ENCODE data around the gene IWS1. TPM values are rescaled to one million over a fixed set of nuclear protein-coding genes. Genes with fewer than 3 reads are reported as not detected.

The IWS1 gene
- total RNA-seq, 1 experiment from 2014 or later = 56.8 TPM

DNA sequence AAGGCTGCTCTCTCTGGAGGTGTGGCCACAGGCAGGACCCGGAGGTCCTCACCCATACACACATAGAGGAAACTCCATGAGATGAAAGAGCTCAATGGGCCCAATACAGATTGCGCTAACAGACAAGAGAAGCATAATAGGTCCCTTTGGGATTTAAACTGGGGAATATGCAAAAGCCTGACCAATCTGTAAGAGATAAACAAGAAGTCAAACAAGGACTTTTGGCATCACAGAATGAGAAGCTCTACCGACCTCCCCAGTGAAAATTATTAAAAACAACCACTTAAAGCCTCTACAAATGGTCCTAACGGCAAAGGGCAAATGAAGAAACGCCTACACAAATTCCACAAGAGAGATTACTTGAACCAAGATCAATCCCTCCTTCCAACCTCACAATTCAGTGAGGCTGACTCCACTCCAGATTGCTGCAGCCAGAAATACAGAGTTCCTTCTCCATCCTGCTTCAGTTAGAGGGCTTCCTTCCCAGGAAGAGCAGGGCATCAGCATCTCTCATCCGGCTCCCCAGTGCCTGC, 10.8 kb downstream of the IWS1 start:
- ChIA-PET POLR2A (interaction anchor here (0.6 to 5.9 kb wide), 2 partner anchors 11 to 29 kb away, joined by 4 to 27 read pairs; partner anchors contain the start of gene IWS1), CTCF (interaction anchor here (0.7 to 1.2 kb wide), 2 partner anchors 9 to 10 kb away, joined by 4 read pairs; no protein-coding TSS in a partner anchor)
- intact Hi-C loops (cut with micrococcal nuclease) = no loop called here
- Mint-ChIP-seq H3K9me3 (ENCODE audit: unreplicated experiment) (no peaks in the 10 kb centered on the region), H3K4me3 (ENCODE audit: unreplicated experiment) (no peak overlapping the region), H3K36me3 (ENCODE audit: insufficient read depth, unreplicated experiment) (peaks cover 61% of the 10 kb centered on the region), H3K27ac (ENCODE audit: low read depth, unreplicated experiment) (no peak overlapping the region), H3K27me3 (ENCODE audit: insufficient read depth, unreplicated experiment) (no peaks in the 10 kb centered on the region), H3K4me1 (ENCODE audit: insufficient read depth, unreplicated experiment) (peaks cover 15% of the 10 kb centered on the region)
- DNase-seq (ENCODE audit: unreplicated experiment) = no peak
- BruUV-seq (replicated peaks) = no TSS peak
- TF ChIP-seq, protein P1, sequence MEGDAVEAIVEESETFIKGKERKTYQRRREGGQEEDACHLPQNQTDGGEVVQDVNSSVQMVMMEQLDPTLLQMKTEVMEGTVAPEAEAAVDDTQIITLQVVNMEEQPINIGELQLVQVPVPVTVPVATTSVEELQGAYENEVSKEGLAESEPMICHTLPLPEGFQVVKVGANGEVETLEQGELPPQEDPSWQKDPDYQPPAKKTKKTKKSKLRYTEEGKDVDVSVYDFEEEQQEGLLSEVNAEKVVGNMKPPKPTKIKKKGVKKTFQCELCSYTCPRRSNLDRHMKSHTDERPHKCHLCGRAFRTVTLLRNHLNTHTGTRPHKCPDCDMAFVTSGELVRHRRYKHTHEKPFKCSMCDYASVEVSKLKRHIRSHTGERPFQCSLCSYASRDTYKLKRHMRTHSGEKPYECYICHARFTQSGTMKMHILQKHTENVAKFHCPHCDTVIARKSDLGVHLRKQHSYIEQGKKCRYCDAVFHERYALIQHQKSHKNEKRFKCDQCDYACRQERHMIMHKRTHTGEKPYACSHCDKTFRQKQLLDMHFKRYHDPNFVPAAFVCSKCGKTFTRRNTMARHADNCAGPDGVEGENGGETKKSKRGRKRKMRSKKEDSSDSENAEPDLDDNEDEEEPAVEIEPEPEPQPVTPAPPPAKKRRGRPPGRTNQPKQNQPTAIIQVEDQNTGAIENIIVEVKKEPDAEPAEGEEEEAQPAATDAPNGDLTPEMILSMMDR (IDR thresholded peaks at IDR 0.05; ENCODE audit: unreplicated experiment) = no peak

DNA sequence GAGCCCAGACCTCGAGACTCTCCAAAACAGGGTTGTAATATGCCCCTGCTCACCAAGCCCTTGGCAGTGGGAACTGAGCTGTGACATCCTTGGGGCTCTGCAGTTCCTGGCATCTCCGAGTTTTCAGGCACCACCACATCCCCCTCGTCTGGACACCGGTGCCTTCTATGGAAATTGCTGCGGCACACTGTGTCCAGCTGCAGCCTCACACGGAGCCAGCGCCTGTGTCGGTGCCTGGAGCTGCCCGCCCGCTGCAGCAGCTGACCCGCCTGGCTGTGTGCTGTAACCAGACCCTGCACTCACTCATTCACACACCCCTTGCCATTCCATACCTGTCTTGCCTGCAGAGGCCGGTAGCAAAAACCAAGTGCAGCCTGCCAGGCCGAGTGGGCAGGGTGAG, 11.8 kb downstream of the IWS1 start:
- Mint-ChIP-seq H3K27ac (ENCODE audit: low read depth, unreplicated experiment) (no peak overlapping the region), H3K27me3 (ENCODE audit: insufficient read depth, unreplicated experiment) (no peaks in the 10 kb centered on the region), H3K9me3 (ENCODE audit: unreplicated experiment) (no peaks in the 10 kb centered on the region), H3K36me3 (ENCODE audit: insufficient read depth, unreplicated experiment) (peaks cover 51% of the 10 kb centered on the region), H3K4me3 (ENCODE audit: unreplicated experiment) (no peak overlapping the region), H3K4me1 (ENCODE audit: insufficient read depth, unreplicated experiment) (peaks cover 16% of the 10 kb centered on the region)
- intact Hi-C loops (cut with micrococcal nuclease) = no loop called here
- no peak for DNase-seq (ENCODE audit: unreplicated experiment)
- ChIA-PET POLR2A (interaction anchor here (5.9 kb wide), 1 partner anchor 12 kb away, joined by 27 read pairs; the partner anchor contains the start of gene IWS1), CTCF (no interaction called here)
- no TSS peak for BruUV-seq (replicated peaks)
- TF ChIP-seq, protein P1 (IDR thresholded peaks at IDR 0.05; ENCODE audit: unreplicated experiment) = no peak

DNA sequence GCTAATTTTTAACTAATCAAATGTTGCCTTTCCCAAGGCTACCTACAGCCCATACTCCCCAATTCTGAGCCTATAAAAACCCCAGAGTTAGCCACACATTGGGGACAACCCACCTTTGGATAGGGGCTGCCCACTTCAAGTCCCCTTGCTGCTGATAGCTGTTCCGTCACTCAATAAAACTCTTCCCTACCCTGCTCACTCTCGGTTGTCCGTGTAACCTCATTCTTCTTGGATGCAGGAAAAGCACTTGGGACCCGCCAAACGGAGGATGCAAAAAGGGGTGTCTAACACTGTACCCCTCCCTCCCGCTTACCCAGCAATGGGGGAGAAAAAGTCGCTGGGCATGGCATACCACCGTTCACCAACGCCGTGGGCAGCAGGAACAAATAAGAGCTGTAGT, 12.2 kb downstream of the IWS1 start:
- DNase-seq (ENCODE audit: unreplicated experiment) = no peak
- TF ChIP-seq, protein P1 (IDR thresholded peaks at IDR 0.05; ENCODE audit: unreplicated experiment) = no peak
- intact Hi-C loops (cut with micrococcal nuclease) = no loop called here
- Mint-ChIP-seq H3K36me3 (ENCODE audit: insufficient read depth, unreplicated experiment) (peaks cover 47% of the 10 kb centered on the region), H3K4me3 (ENCODE audit: unreplicated experiment) (no peak overlapping the region), H3K4me1 (ENCODE audit: insufficient read depth, unreplicated experiment) (peaks cover 16% of the 10 kb centered on the region), H3K27me3 (ENCODE audit: insufficient read depth, unreplicated experiment) (no peaks in the 10 kb centered on the region), H3K27ac (ENCODE audit: low read depth, unreplicated experiment) (no peak overlapping the region), H3K9me3 (ENCODE audit: unreplicated experiment) (no peaks in the 10 kb centered on the region)
- ChIA-PET CTCF (no interaction called here), POLR2A (interaction anchor here (5.9 kb wide), 1 partner anchor 12 kb away, joined by 27 read pairs; the partner anchor contains the start of gene IWS1)
- no TSS peak for BruUV-seq (replicated peaks)

DNA sequence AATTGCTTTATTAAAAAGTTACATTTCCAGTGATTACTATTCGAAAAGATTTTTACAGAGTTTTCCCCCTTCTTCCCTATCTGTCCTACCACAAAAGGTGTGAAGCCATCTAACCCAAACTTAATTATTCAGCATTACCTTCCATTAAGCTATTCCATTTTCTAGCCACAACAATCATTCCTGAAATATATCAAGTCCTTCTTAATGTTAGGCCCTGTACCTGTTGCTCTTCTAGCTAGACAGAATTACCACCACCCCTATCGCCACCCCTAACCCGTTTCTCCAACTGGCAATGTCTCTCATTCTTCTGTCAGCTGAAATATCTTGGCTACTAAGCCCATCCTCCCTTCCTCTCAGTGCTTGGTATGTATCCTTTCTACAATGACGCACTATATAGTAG, 13.9 kb downstream of the IWS1 start:
- POLR2A ChIA-PET = no interaction called here
- H3K9me3 Mint-ChIP-seq (ENCODE audit: unreplicated experiment) = no peaks in the 10 kb centered on the region
- H3K27me3 Mint-ChIP-seq (ENCODE audit: insufficient read depth, unreplicated experiment) = no peaks in the 10 kb centered on the region
- intact Hi-C loops (cut with micrococcal nuclease) = no loop called here
- CTCF ChIA-PET = interaction anchor here (0.6 kb wide), 1 partner anchor 128 kb away, joined by 3 read pairs; no protein-coding TSS in a partner anchor
- peaks cover 33% of the 10 kb centered on the region for H3K36me3 Mint-ChIP-seq (ENCODE audit: insufficient read depth, unreplicated experiment)
- no TSS peak for BruUV-seq (replicated peaks)
- no peak overlapping the region for H3K4me3 Mint-ChIP-seq (ENCODE audit: unreplicated experiment)
- TF ChIP-seq, protein P1 (IDR thresholded peaks at IDR 0.05; ENCODE audit: unreplicated experiment) = no peak
- H3K4me1 Mint-ChIP-seq (ENCODE audit: insufficient read depth, unreplicated experiment) = peaks cover 30% of the 10 kb centered on the region
- DNase-seq (ENCODE audit: unreplicated experiment) = no peak
- no peak overlapping the region for H3K27ac Mint-ChIP-seq (ENCODE audit: low read depth, unreplicated experiment)

Measured in MCF 10A (cell line).